Hematopoietic multipotent progenitor cell treated with erythropoietin and hydrocortisone succinate and interleukin-3 and kit ligand, for 15 days (in vitro differentiated cells): ENCODE data around the gene PDGFB.

Source experiments
- DNase-seq: peaks from one replicate; pipeline ENCODE4 v3.0.0-alpha.2; 2015; ENCODE audit warnings: low spot score

Gene PDGFB

GRCh38 chr22:39205344-39206021, 39.3 kb downstream of the PDGFB start:
- no peak for DNase-seq

GRCh38 chr22:39204216-39204615, 40.6 kb downstream of the PDGFB start:
- no peak for DNase-seq

DNA sequence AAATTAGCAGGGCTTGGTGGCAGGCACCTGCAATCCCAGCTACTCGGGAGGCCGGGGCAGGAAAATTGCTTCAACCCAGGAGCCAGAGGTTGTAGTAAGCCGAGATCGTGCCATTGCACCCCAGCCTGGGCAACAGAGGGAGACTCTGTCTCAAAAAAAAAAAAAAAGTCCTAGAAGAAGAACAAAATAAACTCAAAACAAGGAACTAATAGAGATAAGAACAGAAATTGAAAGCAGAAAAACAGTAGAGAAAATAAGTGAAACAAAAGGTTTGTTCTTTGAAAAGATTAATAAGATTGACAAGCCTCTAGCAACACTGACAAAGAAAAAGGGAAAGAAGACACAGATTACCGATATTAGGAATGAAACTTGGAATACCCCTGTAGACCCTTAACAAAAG, 47.2 kb downstream of the PDGFB start:
- no peak for DNase-seq

DNA sequence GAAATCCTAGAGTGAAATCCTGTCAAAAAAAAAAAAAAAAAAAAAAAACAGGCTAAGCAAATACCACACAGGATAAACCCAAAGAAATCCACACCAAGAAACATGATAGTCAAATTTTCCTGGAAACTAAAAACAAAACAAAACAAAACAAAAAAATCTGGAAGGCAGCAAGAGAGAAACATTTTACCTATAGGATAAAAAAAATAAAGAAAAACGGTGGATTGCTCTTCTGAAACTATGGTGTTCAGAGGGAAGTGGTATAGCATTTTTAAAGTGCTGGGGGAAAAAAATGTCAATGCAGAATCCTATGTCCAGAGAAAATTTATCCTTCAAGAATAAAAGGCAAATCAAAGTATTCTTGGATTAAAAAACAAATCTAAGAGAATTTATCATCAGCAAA, 50.7 kb downstream of the PDGFB start:
- no peak for DNase-seq

- DNase-seq: no peak
Observed at GRCh38 chr22:39188809-39189208, 56.0 kb downstream of the PDGFB start.

DNA sequence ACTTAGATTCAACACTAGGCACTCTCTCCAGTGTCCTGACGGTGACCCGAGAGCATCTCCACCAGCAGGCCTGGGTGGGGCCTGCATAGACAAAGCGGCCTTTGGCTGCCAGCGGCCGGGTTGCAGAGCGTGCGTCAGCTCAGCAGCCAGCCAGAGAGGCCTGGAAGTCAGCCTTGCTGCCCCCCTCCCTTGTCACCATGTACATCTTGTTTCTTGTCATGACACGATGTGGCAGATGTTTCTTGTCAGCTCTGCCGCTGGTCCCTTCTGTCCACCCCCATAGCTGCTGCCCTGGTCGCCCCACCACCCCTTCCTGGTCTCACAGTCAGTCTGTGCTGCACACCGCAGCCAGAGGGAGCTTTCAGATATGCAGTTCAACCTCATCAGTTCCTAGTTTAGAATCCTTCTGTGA, 59.2 kb downstream of the PDGFB start:
- DNase-seq: no peak

GRCh38 chr22:39184586-39185577, 59.9 kb downstream of the PDGFB start:
- no peak for DNase-seq

DNA sequence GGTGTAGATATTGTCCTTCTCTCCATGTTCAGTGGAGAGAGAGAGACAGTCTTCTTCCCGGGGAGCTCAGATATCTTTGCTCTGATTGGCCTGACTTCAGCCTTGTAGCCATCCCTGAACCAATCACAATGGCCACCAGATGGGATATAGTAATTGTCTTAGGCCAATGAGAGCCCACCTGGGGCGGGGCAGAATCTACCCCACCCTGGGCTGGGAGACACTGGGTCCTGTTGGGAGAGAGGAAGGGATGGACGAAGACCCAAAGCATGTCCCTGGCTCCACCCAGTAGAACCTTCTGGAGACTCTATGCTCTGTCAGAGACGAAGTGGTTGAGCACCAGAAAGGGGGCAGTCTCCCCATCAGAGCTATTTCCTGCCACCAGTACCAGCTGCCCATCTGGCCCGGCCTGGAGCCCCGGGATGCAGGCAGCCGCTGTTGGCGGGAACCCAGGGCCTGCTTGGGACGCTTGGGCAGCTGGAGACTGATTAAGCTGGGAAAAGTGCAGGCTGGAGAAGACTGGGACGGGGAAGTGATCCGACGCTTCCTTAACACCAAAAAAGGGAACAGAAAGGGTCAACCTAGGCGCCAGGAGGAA, 60.7 kb downstream of the PDGFB start:
- DNase-seq: no peak

- DNase-seq: no peak
Observed at GRCh38 chr22:39182478-39183030, 62.2 kb downstream of the PDGFB start.

- DNase-seq: no peak
Observed at GRCh38 chr22:39181778-39182177, 63.0 kb downstream of the PDGFB start.

- no peak for DNase-seq
Observed at GRCh38 chr22:39181356-39181755, 63.4 kb downstream of the PDGFB start.

DNA sequence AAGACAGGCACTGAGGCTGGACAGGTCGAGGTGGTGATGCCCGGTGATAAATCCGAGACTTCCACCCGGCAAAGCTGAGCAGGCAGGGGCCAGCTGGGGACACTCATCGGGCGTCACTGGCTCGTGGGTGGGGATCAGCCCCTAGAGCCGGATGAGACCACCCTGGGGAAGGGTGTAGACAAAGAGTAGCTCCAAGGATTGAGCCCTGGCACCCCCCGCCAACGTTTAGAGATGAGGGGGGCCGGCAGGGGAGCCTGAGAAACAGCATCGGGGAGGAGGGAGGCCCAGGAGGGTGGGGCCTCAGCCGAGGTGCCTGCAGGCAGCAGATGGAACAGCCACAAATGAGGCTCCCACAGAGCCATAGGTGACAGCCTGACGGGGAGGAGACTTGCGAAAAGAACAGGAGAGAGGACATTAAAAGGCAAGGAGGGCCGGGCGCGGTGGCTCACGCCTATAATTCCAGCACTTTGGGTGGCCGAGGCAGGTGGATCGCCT, 64.9 kb downstream of the PDGFB start:
- no peak for DNase-seq

DNA sequence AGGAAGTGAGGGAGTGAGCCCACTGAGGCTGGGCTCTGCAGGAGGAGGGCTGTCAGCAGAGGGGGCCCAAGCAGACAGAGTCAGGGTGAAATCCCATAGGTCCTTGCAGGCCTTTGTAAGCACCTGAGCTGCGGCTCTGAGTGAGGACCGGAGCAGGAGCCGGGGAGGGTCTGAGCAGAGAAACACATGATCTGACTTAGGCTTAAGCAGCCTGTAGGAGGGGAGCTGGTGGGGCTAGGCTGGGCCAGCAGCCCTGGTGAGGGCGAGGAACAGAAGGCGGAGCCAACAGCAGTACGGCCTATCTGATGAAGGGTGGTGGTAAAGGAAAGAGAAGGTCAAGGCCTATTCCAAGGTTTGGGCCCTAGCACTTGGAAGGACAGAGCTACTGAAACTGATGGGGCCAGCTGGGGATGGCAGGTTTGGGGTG, 65.4 kb downstream of the PDGFB start:
- DNase-seq: no peak

- DNase-seq: no peak
Observed at GRCh38 chr22:39178206-39179111, 66.3 kb downstream of the PDGFB start.

GRCh38 chr22:39177791-39178190, 67.0 kb downstream of the PDGFB start:
- DNase-seq: no peak

DNA sequence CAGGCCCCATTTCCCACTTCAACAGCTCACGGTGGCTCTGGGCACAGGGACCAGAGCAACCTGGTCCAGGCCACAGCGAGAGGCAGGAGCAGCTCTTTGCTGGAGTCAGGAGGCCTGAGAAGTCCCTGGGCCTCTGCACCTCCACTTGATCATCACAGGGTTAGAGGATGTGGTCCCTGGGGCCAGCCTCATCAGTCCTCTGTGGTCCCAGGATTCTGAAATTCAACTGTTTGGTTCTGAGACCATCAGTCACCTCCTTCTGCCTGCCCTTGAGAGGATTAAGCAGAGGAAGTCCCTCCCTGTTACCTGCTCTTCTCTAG, 67.4 kb downstream of the PDGFB start:
- DNase-seq: no peak

- DNase-seq: no peak
Observed at GRCh38 chr22:39176714-39177455, 67.9 kb downstream of the PDGFB start.

- no peak for DNase-seq
Observed at GRCh38 chr22:39176143-39176713, 68.6 kb downstream of the PDGFB start.

DNA sequence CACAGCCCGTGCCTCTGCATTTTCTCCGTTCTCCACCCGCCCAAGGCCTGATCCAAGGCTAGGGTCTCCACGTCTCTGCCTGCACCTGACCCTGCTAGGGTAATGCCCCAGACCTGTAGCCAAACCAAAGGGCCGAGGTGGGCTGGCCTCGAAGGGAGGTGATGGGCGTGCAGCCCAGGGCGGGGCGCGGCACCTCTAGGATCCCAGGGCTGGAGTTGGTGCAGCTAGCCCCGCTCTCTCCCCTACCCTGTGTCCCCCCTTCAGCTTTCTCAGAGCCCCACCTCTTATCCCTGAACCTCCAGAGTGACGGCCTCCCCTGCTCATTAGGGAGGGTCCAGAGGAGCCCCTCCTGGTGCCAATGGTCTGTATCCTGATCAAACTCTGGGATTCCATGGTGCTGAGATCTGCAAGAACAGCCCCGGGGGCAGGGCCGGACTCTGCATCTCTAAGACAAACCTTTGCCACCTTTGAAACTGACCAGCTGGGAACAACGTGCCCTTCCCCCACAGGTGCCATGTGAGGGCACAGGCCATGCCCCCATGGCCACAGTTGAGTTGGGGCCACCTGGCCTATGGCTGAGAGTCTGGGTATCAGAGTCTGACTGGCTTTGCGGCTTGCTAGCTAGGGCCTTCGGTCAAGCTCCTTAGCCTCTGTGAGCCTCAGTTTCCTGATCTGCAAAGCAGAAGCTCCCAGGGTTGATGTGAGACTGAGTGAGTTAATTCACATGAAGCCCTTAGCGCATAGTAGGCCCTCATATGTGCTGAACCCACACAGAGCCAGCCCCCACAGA, 69.2 kb downstream of the PDGFB start:
- DNase-seq: no peak
